ENCODE measurements around the gene SAP30BP. TPM values are rescaled to one million over a fixed set of nuclear protein-coding genes. Genes with fewer than 3 reads are reported as not detected.
A peak's percentile ranks its signal among the peaks of the same experiment; 100 is the strongest.

SAP30BP gene
- total and polyA plus RNA-seq, 2 donors (not counting 3 experiments of a cell fraction or from before 2014, with no cell fraction given): 116 to 151 TPM

GRCh38 chr17:75693500-75694481 lies 26.7 kb downstream of the SAP30BP start:
- TF ChIP-seq EZH2 (IDR thresholded peaks at IDR 0.05; ENCODE audit: borderline replicate concordance, low read depth, low read length, severe bottlenecking) (no peak), GATA2 (IDR thresholded peaks at IDR 0.05; ENCODE audit: insufficient read depth, insufficient read length, low read depth, low read length) (peak; percentile 18), POLR2AphosphoS5 (IDR thresholded peaks at IDR 0.05; ENCODE audit: insufficient read depth, low read depth, low read length) (peak; percentile 73), JUN (IDR thresholded peaks at IDR 0.05; ENCODE audit: borderline replicate concordance, insufficient read depth, insufficient read length, low read depth) (peak; percentile 16), FOS (IDR thresholded peaks at IDR 0.05; ENCODE audit: borderline replicate concordance, insufficient read depth, low read length) (peak; percentile 41), MYC (IDR thresholded peaks at IDR 0.05; ENCODE audit: low read depth, low read length) (peak; percentile 89), CTCF (IDR thresholded peaks at IDR 0.05; ENCODE audit: extremely low read depth in 1 of 2, insufficient read depth in 1 of 2, low read depth in 1 of 2, low read length in 2 of 2) (peak; percentile 3 to 16), MAX (IDR thresholded peaks at IDR 0.05; ENCODE audit: insufficient read depth, insufficient read length) (peak; percentile 42), POLR2A (IDR thresholded peaks at IDR 0.05; ENCODE audit: low read depth, low read length) (peak; percentile 63)
- peak; percentile 78 for DNase-seq (ENCODE audit: low read depth, low spot score)
- CTCF ChIA-PET: interaction anchor here (0.8 to 8.9 kb wide), 9 partner anchors 10 to 60 kb away, joined by 3 to 88 read pairs (median 16); partner anchors contain the start of genes ITGB4 and SMIM5

More at GRCh38 chr17:75693500-75694481, 26.7 kb downstream of the SAP30BP start:
- Histone ChIP-seq H3K9ac (replicated peaks; ENCODE audit: extremely low read depth, insufficient read depth, low read length) (peak overlapping the region; percentile 28), H3K36me3 (ENCODE audit: control insufficient read depth in 2 of 2, extremely low read depth in 1 of 2, insufficient read depth in 2 of 2, low read length in 2 of 2) (peaks cover 9 to 20% of the 10 kb centered on the region in 2 experiments), H4K20me1 (replicated peaks; ENCODE audit: control insufficient read depth, extremely low read depth, insufficient read depth, low read length) (no peaks in the 10 kb centered on the region), H3K27ac (ENCODE audit: insufficient read depth, low read depth, low read length) (peak overlapping the region; percentile 80), H3K79me2 (ENCODE audit: control insufficient read depth, insufficient read depth, low read length) (peaks cover 63% of the 10 kb centered on the region), H3K4me2 (ENCODE audit: insufficient read depth, low read length) (peak overlapping the region; percentile 18), H3K27me3 (ENCODE audit: control insufficient read depth in 2 of 2, insufficient read depth in 2 of 2, low read length in 2 of 2) (no peaks in the 10 kb centered on the region), H3K9me1 (replicated peaks; ENCODE audit: control insufficient read depth, extremely low read depth, insufficient read depth, low read length) (no peaks in the 10 kb centered on the region), H3K4me1 (ENCODE audit: control insufficient read depth, extremely low read depth, insufficient read depth, low read length) (peaks cover 72% of the 10 kb centered on the region), H3K4me3 (replicated peaks in 1 of 3; ENCODE audit: insufficient read depth in 1 of 3, low read depth in 1 of 3, low read length in 3 of 3) (no peak overlapping the region), H3K9me3 (replicated peaks; ENCODE audit: control insufficient read depth, insufficient read depth, low read length) (no peaks in the 10 kb centered on the region), H2AFZ (ENCODE audit: low read depth, low read length) (no peak overlapping the region)
- peak; percentile 99 for FAIRE-seq
- POLR2A ChIA-PET: no interaction called here
- intact Hi-C loops (cut with micrococcal nuclease) (no loop called here), dilution Hi-C loops (cut with MboI; ENCODE audit: extremely low pct_ligation_motif_present, low sequenced_read_pairs) (no loop called here)
- BruUV-seq (replicated peaks): no TSS peak

Measured in endothelial cell of umbilical vein (primary cell).